Transverse colon (tissue), 4 donors: ENCODE data around the gene SUSD2. TPM values are rescaled to one million over a fixed set of nuclear protein-coding genes. Genes with fewer than 3 reads are reported as not detected.

Experiments used
- DNase-seq: peaks from one replicate; pipeline ENCODE4 v3.0.0-alpha.2; 2019
- H3K27ac ChIP-seq, 4 donors: fragments of 200-600 bp; sonication (generic); 2 replicates each; pipeline ENCODE4 v1.5.1; 2016 to 2018; ENCODE audit warnings: inconsistent platforms in 4 of 4
- H3K27me3 ChIP-seq: fragments of 200-600 bp; sonication (generic); 2 replicates; pipeline ENCODE4 v1.5.1; 2017; ENCODE audit warnings: inconsistent platforms
- H3K36me3 ChIP-seq, 4 donors: fragments of 200-600 bp; sonication (generic); 2 replicates each; pipeline ENCODE4 v1.5.1; 2017 to 2019; ENCODE audit warnings: inconsistent platforms in 4 of 4
- H3K4me1 ChIP-seq, 4 donors: fragments of 200-600 bp; sonication (generic); 2 replicates each; pipeline ENCODE4 v1.5.1; 2017 to 2020; ENCODE audit warnings: inconsistent platforms in 4 of 4
- H3K4me3 ChIP-seq, 4 donors: fragments of 200-600 bp; sonication (generic); 1 replicate in 1 of 4; 2 replicates in 3 of 4; pipeline versions ENCODE4 v1.5.1 to v1.6.1; 2017 to 2019; ENCODE audit warnings: inconsistent platforms in 4 of 4
- H3K9me3 ChIP-seq, 2 donors: fragments of 200-600 bp; sonication (generic); 2 replicates each; pipeline ENCODE4 v1.5.1; 2017 to 2019; ENCODE audit warnings: inconsistent platforms in 2 of 2
- EP300 ChIP-seq: sonication (generic); formaldehyde crosslinking; IDR thresholded peaks from one replicate; pipeline ENCODE4 v1.6.1; 2017; ENCODE audit warnings: antibody characterized with exemption, low read depth
- POLR2A ChIP-seq: fragments of 450-650 bp; IDR thresholded peaks from one replicate; pipeline ENCODE4 v1.6.1; 2016; ENCODE audit warnings: antibody characterized with exemption, mild to moderate bottlenecking, moderate library complexity
- POLR2AphosphoS5 ChIP-seq, 3 donors: sonication (generic); formaldehyde crosslinking; IDR thresholded peaks; one replicate each; pipeline ENCODE4 v1.6.1; 2016; ENCODE audit warnings: antibody characterized with exemption in 3 of 3
- WGBS, 2 donors: methylation state at CpG; one replicate each; pipeline ENCODE4 v1.1.5; 2018; ENCODE audit warnings: low coverage in 1 of 2; 5-methylcytosine and 5-hydroxymethylcytosine counted together
- in situ Hi-C, 4 donors: fragments of 200-750 bp; cut with MboI; loops; one replicate each; pipeline versions ENCODE4 v1.15.0 to v1.15.1; 2017; ENCODE audit warnings: low sequenced_read_pairs in 3 of 4, low pct_ligation_motif_present in 1 of 4, low pct_unique_long_range_greater_than_20kb in 1 of 4
- intact Hi-C: fragments of 100-400 bp; cut with DNase I; formaldehyde crosslinking; loops from one replicate; pipeline ENCODE4 v1.15.1; 2023; ENCODE audit warnings: low total_unique reads
- total RNA-seq, 4 donors: library from RNA; depleted of rRNA; stranded (reverse); fragments of >200 nt; gene quantifications; one replicate each; pipeline ENCODE4 v1.1.0, GENCODE V29; 2016
- TF ChIP-seq, protein P1 (sequence below), 5 experiments: fragments of 200-600 bp in 3 of 5; fragments of 450-650 bp in 2 of 5; sonication (generic) in 3 of 5; IDR thresholded peaks; 1 replicate in 2 of 5; 2 replicates in 3 of 5; pipeline ENCODE4 v1.5.1; 2016 to 2017; ENCODE audit warnings: antibody characterized with exemption in 5 of 5, inconsistent platforms in 3 of 5, mild to moderate bottlenecking in 2 of 5, moderate library complexity in 1 of 5

The SUSD2 gene
- total RNA-seq, 4 donors from 2014 or later = 0.37 to 67.7 (median 3.8) TPM

GRCh38 chr22:24187731-24188644 lies 6.7 kb downstream of the SUSD2 start:
- peaks cover 0 to 7% (median 5%) of the 10 kb centered on the region in 4 donors for H3K4me1 ChIP-seq
- intact Hi-C loops (no loop called here), in situ Hi-C loops (no loop called here)
- H3K27ac ChIP-seq = no peak overlapping the region
- no peaks in the 10 kb centered on the region for H3K27me3 ChIP-seq
- H3K4me3 ChIP-seq = no peak overlapping the region
- TF ChIP-seq POLR2A (no peak), EP300 (no peak), POLR2AphosphoS5 (IDR thresholded peaks at IDR 0.05) (no peak)
- TF ChIP-seq, protein P1, sequence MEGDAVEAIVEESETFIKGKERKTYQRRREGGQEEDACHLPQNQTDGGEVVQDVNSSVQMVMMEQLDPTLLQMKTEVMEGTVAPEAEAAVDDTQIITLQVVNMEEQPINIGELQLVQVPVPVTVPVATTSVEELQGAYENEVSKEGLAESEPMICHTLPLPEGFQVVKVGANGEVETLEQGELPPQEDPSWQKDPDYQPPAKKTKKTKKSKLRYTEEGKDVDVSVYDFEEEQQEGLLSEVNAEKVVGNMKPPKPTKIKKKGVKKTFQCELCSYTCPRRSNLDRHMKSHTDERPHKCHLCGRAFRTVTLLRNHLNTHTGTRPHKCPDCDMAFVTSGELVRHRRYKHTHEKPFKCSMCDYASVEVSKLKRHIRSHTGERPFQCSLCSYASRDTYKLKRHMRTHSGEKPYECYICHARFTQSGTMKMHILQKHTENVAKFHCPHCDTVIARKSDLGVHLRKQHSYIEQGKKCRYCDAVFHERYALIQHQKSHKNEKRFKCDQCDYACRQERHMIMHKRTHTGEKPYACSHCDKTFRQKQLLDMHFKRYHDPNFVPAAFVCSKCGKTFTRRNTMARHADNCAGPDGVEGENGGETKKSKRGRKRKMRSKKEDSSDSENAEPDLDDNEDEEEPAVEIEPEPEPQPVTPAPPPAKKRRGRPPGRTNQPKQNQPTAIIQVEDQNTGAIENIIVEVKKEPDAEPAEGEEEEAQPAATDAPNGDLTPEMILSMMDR (IDR thresholded peaks at IDR 0.05) = no peak
- H3K36me3 ChIP-seq = no peaks in the 10 kb centered on the region
- H3K9me3 ChIP-seq = no peaks in the 10 kb centered on the region
- 89% methylated on average over 36 of the region's 37 CpGs; no CpG with 5 or more reads in 1 of the 2 donors for WGBS, 2 donors
- no peak for DNase-seq

- no peak overlapping the region for H3K27ac ChIP-seq
- intact Hi-C loops = no loop called here
Measured at GRCh38 chr22:24188705-24189248, 7.5 kb downstream of the SUSD2 start.

DNA sequence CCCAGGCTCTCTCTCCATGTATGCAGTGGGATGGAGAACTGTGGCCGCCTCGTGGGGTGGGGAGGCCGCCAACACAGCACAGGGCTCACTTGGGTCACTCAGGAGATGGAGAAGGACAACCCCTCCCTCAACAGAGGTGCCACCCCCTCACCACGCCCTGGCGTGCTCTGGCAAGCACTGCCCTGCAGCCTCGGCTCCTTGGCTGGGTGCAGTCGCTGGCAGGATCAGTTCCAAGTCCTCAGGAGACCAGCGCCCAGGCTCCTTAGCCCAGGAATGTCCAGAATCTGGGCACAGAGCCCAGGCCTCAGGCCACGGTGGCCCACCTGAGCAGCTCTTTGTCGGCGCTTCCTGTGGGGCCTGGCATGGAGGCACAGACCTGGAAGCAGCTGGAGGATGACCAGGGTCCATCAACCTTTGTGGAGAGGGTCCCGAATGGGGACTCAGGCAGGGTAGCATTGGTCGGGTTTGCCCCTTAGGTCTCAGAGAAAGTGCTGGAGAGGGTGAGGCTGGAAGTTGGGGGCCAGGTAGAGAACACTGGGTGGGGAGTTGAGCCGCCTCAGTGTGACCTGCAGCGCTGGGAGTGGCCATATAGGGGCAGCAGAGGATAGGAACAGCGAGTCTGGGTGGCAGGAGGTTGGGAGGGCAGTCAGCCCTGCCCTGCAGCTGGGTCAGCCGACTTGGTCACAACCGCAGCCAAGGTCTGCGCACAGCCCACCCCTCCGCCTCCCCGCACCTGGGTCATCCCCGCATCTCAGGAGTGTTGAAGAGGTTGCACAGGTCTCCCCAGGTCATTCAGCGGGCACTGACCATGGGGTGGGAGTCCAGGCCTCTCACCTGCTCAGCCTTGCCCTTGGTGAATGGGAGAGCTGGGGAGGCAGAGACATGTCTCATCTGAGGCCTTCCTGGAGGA lies 8.2 kb downstream of the SUSD2 start:
- Histone ChIP-seq H3K27ac (no peak overlapping the region), H3K36me3 (no peaks in the 10 kb centered on the region), H3K9me3 (no peaks in the 10 kb centered on the region), H3K4me3 (no peak overlapping the region), H3K27me3 (no peaks in the 10 kb centered on the region), H3K4me1 (peaks cover 0 to 7% (median 5%) of the 10 kb centered on the region in 4 donors)
- intact Hi-C loops = loop anchor here (5.0 kb wide), 1 partner anchor 58 kb away; the partner anchor contains the start of gene GGT5
- DNase-seq = peak; percentile 73
- WGBS, 2 donors = 47% methylated on average over 20 of the region's 23 CpGs; no CpG with 5 or more reads in 1 of the 2 donors
- TF ChIP-seq EP300 = no peak
- TF ChIP-seq, protein P1 (IDR thresholded peaks at IDR 0.05) = peak; percentile 82 to 93 (median 87)
- in situ Hi-C loops = no loop called here

More at GRCh38 chr22:24188705-24189248, 7.5 kb downstream of the SUSD2 start:
- H3K36me3 ChIP-seq = no peaks in the 10 kb centered on the region
- no peaks in the 10 kb centered on the region for H3K9me3 ChIP-seq
- WGBS, 2 donors = 80 to 81% methylated on average over 1 to 13 of the region's 17 CpGs
- H3K4me1 ChIP-seq = peaks cover 0 to 7% (median 5%) of the 10 kb centered on the region in 4 donors
- TF ChIP-seq, protein P1 (IDR thresholded peaks at IDR 0.05) = no peak
- TF ChIP-seq POLR2AphosphoS5 (IDR thresholded peaks at IDR 0.05) = no peak
- TF ChIP-seq POLR2A = no peak
- TF ChIP-seq EP300 = no peak
- no peak overlapping the region for H3K4me3 ChIP-seq
- H3K27me3 ChIP-seq = no peaks in the 10 kb centered on the region
- DNase-seq = no peak
- in situ Hi-C loops = no loop called here

- intact Hi-C loops = loop anchor here (5.0 kb wide), 1 partner anchor 57 kb away; the partner anchor contains the start of gene GGT5
Measured at GRCh38 chr22:24190159-24190540, 8.9 kb downstream of the SUSD2 start.

More at GRCh38 chr22:24190159-24190540, 8.9 kb downstream of the SUSD2 start:
- WGBS, 2 donors = 87% methylated on average over 14 of the region's 14 CpGs; no CpG with 5 or more reads in 1 of the 2 donors
- Histone ChIP-seq H3K4me3 (no peak overlapping the region), H3K27me3 (no peaks in the 10 kb centered on the region), H3K27ac (no peak overlapping the region), H3K36me3 (no peaks in the 10 kb centered on the region), H3K9me3 (no peaks in the 10 kb centered on the region), H3K4me1 (peaks cover 0 to 7% (median 5%) of the 10 kb centered on the region in 4 donors)
- in situ Hi-C loops = no loop called here
- no peak for DNase-seq
- TF ChIP-seq POLR2A = no peak
- TF ChIP-seq, protein P1 (IDR thresholded peaks at IDR 0.05) = no peak
- TF ChIP-seq EP300 = no peak
- TF ChIP-seq POLR2AphosphoS5 (IDR thresholded peaks at IDR 0.05) = no peak
